H1 (cell line): ENCODE results near the gene MFN1. TPM values are rescaled to one million over a fixed set of nuclear protein-coding genes. Genes with fewer than 3 reads are reported as not detected.

Experiments used
- CTCF ChIA-PET: fragments of 300-600 bp; sonication (Branson Sonifier 250); formaldehyde crosslinking; loops from one replicate; lab custom pipeline; 2021; ENCODE audit not compliant: partially characterized antibody; lab: Charles Lee
- POLR2A ChIA-PET: fragments of 300-600 bp; sonication (Branson Sonifier 250); formaldehyde crosslinking; loops from one replicate; lab custom pipeline; 2021; ENCODE audit warnings: inconsistent platforms; ENCODE audit not compliant: partially characterized antibody; lab: Charles Lee
- DNase-seq, 2 experiments: peaks; one replicate each; pipeline versions ENCODE4 v3.0.0 to v3.0.0-alpha.2; 2010 to 2022; ENCODE audit warnings: low spot score in 2 of 2, low read depth in 1 of 2, mixed read lengths in 1 of 2
- FAIRE-seq: peaks from 2 replicates; lab custom pipeline; 2011; peaks lifted over from hg19 to GRCh38; lab: Jason Lieb, UNC
- H2AFZ ChIP-seq: 2 replicates; pipeline ENCODE4 v1.8.1; 2012; ENCODE audit warnings: low read length, inconsistent platforms
- H2AK5ac ChIP-seq: 2 replicates; pipeline ENCODE4 v1.6.1; 2013; ENCODE audit warnings: low read depth, low read length
- H2BK120ac ChIP-seq: replicated peaks from 2 replicates; pipeline ENCODE3; 2013; ENCODE audit warnings: low read depth, low read length, inconsistent platforms
- H2BK12ac ChIP-seq: 2 replicates; pipeline ENCODE4 v1.6.1; 2013; ENCODE audit warnings: low read depth, low read length
- H2BK15ac ChIP-seq: 2 replicates; pipeline ENCODE4 v1.6.1; 2013; ENCODE audit warnings: low read length
- H2BK20ac ChIP-seq: 2 replicates; pipeline ENCODE4 v1.6.1; 2013; ENCODE audit warnings: low read length
- H2BK5ac ChIP-seq: 2 replicates; pipeline ENCODE4 v1.6.1; 2013; ENCODE audit warnings: low read depth, low read length
- H3K14ac ChIP-seq: 2 replicates; pipeline ENCODE4 v1.6.1; 2013; ENCODE audit warnings: inconsistent platforms; ENCODE audit not compliant: insufficient read length
- H3K18ac ChIP-seq: 2 replicates; pipeline ENCODE4 v1.6.1; 2013; ENCODE audit warnings: low read length; ENCODE audit errors: extremely low read depth
- H3K23ac ChIP-seq: 2 replicates; pipeline ENCODE4 v1.6.1; 2013; ENCODE audit warnings: inconsistent platforms; ENCODE audit not compliant: insufficient read length
- H3K23me2 ChIP-seq: 2 replicates; pipeline ENCODE4 v1.6.1; 2013; ENCODE audit warnings: low read depth, low read length
- H3K27ac ChIP-seq: 2 replicates; pipeline ENCODE4 v1.6.1; 2011; ENCODE audit warnings: low read depth, low read length, inconsistent platforms
- H3K27me3 ChIP-seq, 4 experiments: replicated peaks in 1 of 4; 1 replicate in 1 of 4; 2 replicates in 3 of 4; pipeline versions ENCODE4 v1.6.1 to v1.8.1; 2011 to 2013; ENCODE audit warnings: low read length in 3 of 4, mild to moderate bottlenecking in 3 of 4, inconsistent platforms in 2 of 4, mixed read lengths in 2 of 4, moderate library complexity in 1 of 4; ENCODE audit not compliant: control insufficient read depth in 3 of 4, insufficient read depth in 3 of 4; ENCODE audit errors: extremely low read depth in 1 of 4
- H3K36me3 ChIP-seq, 4 experiments: 2 replicates each; pipeline versions ENCODE4 v1.6.1 to v1.8.1; 2011 to 2013; ENCODE audit warnings: mild to moderate bottlenecking in 4 of 4, low read length in 3 of 4, moderate library complexity in 2 of 4, control low read depth in 1 of 4, inconsistent platforms in 1 of 4; ENCODE audit not compliant: insufficient read depth in 4 of 4, control insufficient read depth in 2 of 4
- H3K4ac ChIP-seq: replicated peaks from 2 replicates; pipeline ENCODE3; 2013; ENCODE audit warnings: low read length, low read depth, mixed read lengths, inconsistent platforms; ENCODE audit not compliant: insufficient read length
- H3K4me1 ChIP-seq, 4 experiments: replicated peaks in 1 of 4; 1 replicate in 1 of 4; 2 replicates in 3 of 4; pipeline versions ENCODE4 v1.6.1 to v1.8.1; 2011 to 2013; ENCODE audit warnings: low read length in 3 of 4, inconsistent platforms in 2 of 4, mixed read lengths in 1 of 4; ENCODE audit not compliant: insufficient read depth in 4 of 4, control insufficient read depth in 3 of 4
- H3K4me2 ChIP-seq, 2 experiments: 2 replicates each; pipeline versions ENCODE4 v1.6.1 to v1.8.1; 2011 to 2013; ENCODE audit warnings: low read depth in 2 of 2, low read length in 2 of 2, control low read depth in 1 of 2, inconsistent platforms in 1 of 2, mild to moderate bottlenecking in 1 of 2; ENCODE audit not compliant: insufficient read depth in 1 of 2
- H3K4me3 ChIP-seq, 4 experiments: fragments of 200-600, 300-600 bp in 1 of 4; sonication (generic), shearing (Covaris generic), sonication (Bioruptor Twin) in 1 of 4; 2 replicates each; pipeline versions ENCODE4 v1.5.1 to v1.8.1; 2011 to 2016; ENCODE audit warnings: low read length in 4 of 4, low read depth in 3 of 4, control low read depth in 2 of 4, inconsistent platforms in 2 of 4, mild to moderate bottlenecking in 2 of 4, mixed read lengths in 1 of 4, moderate library complexity in 1 of 4; ENCODE audit not compliant: insufficient read depth in 2 of 4; ENCODE audit errors: extremely low read depth in 1 of 4
- H3K56ac ChIP-seq: replicated peaks from 2 replicates; pipeline ENCODE3; 2013; ENCODE audit warnings: low read depth, mild to moderate bottlenecking, mixed read lengths, low read length, inconsistent platforms; ENCODE audit not compliant: insufficient read length
- H3K79me1 ChIP-seq: 2 replicates; pipeline ENCODE4 v1.6.1; 2013; ENCODE audit warnings: low read depth, low read length, control low read depth
- H3K79me2 ChIP-seq, 2 experiments: 2 replicates each; pipeline versions ENCODE4 v1.6.1 to v1.8.1; 2012 to 2013; ENCODE audit warnings: low read length in 2 of 2, mild to moderate bottlenecking in 2 of 2, inconsistent platforms in 1 of 2; ENCODE audit not compliant: insufficient read depth in 2 of 2, control insufficient read depth in 1 of 2
- H3K9ac ChIP-seq, 4 experiments: replicated peaks in 1 of 4; 1 replicate in 1 of 4; 2 replicates in 3 of 4; pipeline versions ENCODE4 v1.6.1 to v1.8.1; 2011 to 2013; ENCODE audit warnings: low read depth in 3 of 4, low read length in 3 of 4, control low read depth in 2 of 4, mild to moderate bottlenecking in 2 of 4, moderate library complexity in 2 of 4, inconsistent platforms in 1 of 4; ENCODE audit errors: extremely low read depth in 1 of 4
- H3K9me3 ChIP-seq, 2 experiments: 2 replicates each; pipeline versions ENCODE4 v1.6.1 to v1.8.1; 2012 to 2013; ENCODE audit warnings: mild to moderate bottlenecking in 2 of 2, moderate library complexity in 2 of 2, control low read depth in 1 of 2, inconsistent platforms in 1 of 2, low read depth in 1 of 2, low read length in 1 of 2, mixed read lengths in 1 of 2; ENCODE audit not compliant: insufficient read depth in 2 of 2
- H4K20me1 ChIP-seq, 2 experiments: replicated peaks in 1 of 2; 2 replicates each; pipeline versions ENCODE3 to v1.8.1; 2011 to 2013; ENCODE audit warnings: inconsistent platforms in 2 of 2, low read length in 2 of 2, mild to moderate bottlenecking in 1 of 2; ENCODE audit not compliant: insufficient read depth in 2 of 2, control insufficient read depth in 1 of 2
- H4K5ac ChIP-seq: 2 replicates; pipeline ENCODE4 v1.6.1; 2013; ENCODE audit warnings: low read length, low read depth, mixed read lengths, inconsistent platforms; ENCODE audit not compliant: insufficient read length
- H4K8ac ChIP-seq: 2 replicates; pipeline ENCODE4 v1.8.0; 2013; ENCODE audit warnings: mild to moderate bottlenecking, moderate library complexity, low read length, inconsistent platforms; ENCODE audit not compliant: insufficient read depth; ENCODE audit errors: extremely low read depth
- H4K91ac ChIP-seq: replicated peaks from 2 replicates; pipeline ENCODE3; 2013; ENCODE audit warnings: low read length, mixed read lengths, inconsistent platforms; ENCODE audit not compliant: insufficient read length
- ATF2 ChIP-seq: IDR thresholded peaks from 2 replicates; pipeline ENCODE4 v1.6.1; 2012; ENCODE audit warnings: low read length, inconsistent platforms
- BCL11A ChIP-seq, 2 experiments: IDR thresholded peaks; one replicate each; pipeline ENCODE4 v1.6.1; 2011; ENCODE audit warnings: low read depth in 2 of 2, low read length in 2 of 2, mild to moderate bottlenecking in 2 of 2
- CREB1 ChIP-seq: IDR thresholded peaks from 2 replicates; pipeline ENCODE4 v1.6.1; 2012; ENCODE audit warnings: inconsistent platforms
- E2F6 ChIP-seq: IDR thresholded peaks from 2 replicates; pipeline ENCODE4 v1.6.1; 2012; ENCODE audit warnings: inconsistent platforms
- EGR1 ChIP-seq: IDR thresholded peaks from 2 replicates; pipeline ENCODE4 v1.6.1; 2011; ENCODE audit warnings: low read depth, low read length, borderline replicate concordance
- HDAC6 ChIP-seq: IDR thresholded peaks from one replicate; pipeline ENCODE4 v1.7.1; 2012; ENCODE audit warnings: low read depth, mild to moderate bottlenecking, inconsistent platforms, low read length, moderate library complexity
- PHF8 ChIP-seq: fragments of 200-600 bp; sonication (generic); conservative IDR thresholded peaks from 2 replicates; pipeline ENCODE4 v1.7.1; 2012; ENCODE audit warnings: low read depth, mild to moderate bottlenecking, inconsistent platforms, low read length, moderate library complexity
- POU5F1 ChIP-seq: IDR thresholded peaks from 2 replicates; pipeline ENCODE4 v1.6.1; 2011; ENCODE audit warnings: low read depth, mild to moderate bottlenecking, low read length, moderate library complexity
- SUZ12 ChIP-seq: fragments of 200-600 bp; sonication (generic); IDR thresholded peaks from 2 replicates; pipeline ENCODE4 v1.6.1; 2012; ENCODE audit warnings: mild to moderate bottlenecking, inconsistent platforms, low read length, moderate library complexity, mixed read lengths
- TAF7 ChIP-seq: optimal IDR thresholded peaks from 2 replicates; pipeline ENCODE3; 2011; ENCODE audit warnings: low read depth, mild to moderate bottlenecking, inconsistent platforms, low read length, moderate library complexity, borderline replicate concordance
- YY1 ChIP-seq: IDR thresholded peaks from 2 replicates; pipeline ENCODE4 v1.6.1; 2011; ENCODE audit warnings: low read depth, mild to moderate bottlenecking, low read length
- WGBS, 2 experiments: shearing (Covaris generic) in 1 of 2; methylation state at CpG; one replicate each; pipeline versions ENCODE4 v1.1.6 to v1.1.7; 2013 to 2015; ENCODE audit warnings: low lambda C conversion rate in 2 of 2, mixed read lengths in 2 of 2, inconsistent platforms in 1 of 2, low coverage in 1 of 2, missing lambda C conversion rate in 1 of 2; ENCODE audit not compliant: insufficient replicate concordance in 2 of 2, insufficient coverage in 1 of 2, insufficient read length in 1 of 2; ENCODE audit errors: extremely low coverage in 1 of 2, missing lambda C conversion rate in 1 of 2; 5-methylcytosine and 5-hydroxymethylcytosine counted together
- polyA plus RNA-seq, 7 experiments: library from polyadenylated mRNA; depleted of rRNA in 3 of 7; stranded (reverse) in 5 of 7; unstranded in 2 of 7; fragments of >200 nt in 5 of 7; fragments of 200-250 nt in 2 of 7; gene quantifications; 1 replicate in 5 of 7; 2 replicates in 1 of 7; 4 replicates in 1 of 7; pipeline versions ENCODE4 v1.2.1 to v1.2.3, GENCODE V29; 2011 to 2013; ENCODE audit warnings: missing spikeins in 2 of 7, mixed read lengths in 2 of 7
- total RNA-seq: library from RNA; stranded (reverse); fragmentation: NEBNext Ultra II Directional; extraction: Animal tissue kit (Norgen Biotek cat#: 25700); gene quantifications from 2 replicates; pipeline ENCODE4 v1.2.1, GENCODE V29; 2021

Gene MFN1
- total and polyA plus RNA-seq, 2 of the 8 experiments (the other 6 are each of a cell fraction or from before 2014, with no cell fraction given), result 9.1 to 35.6 TPM

GRCh38 chr3:179416681-179417080 lies 69.2 kb downstream of the MFN1 start:
- H3K14ac ChIP-seq, result no peak overlapping the region
- no peaks in the 10 kb centered on the region for H3K9me3 ChIP-seq
- no peak overlapping the region for H3K4ac ChIP-seq
- H3K27ac ChIP-seq, result no peak overlapping the region
- TF ChIP-seq TAF7, result no peak
- no peak for TF ChIP-seq EGR1
- no peak for TF ChIP-seq YY1
- no peak for TF ChIP-seq BCL11A (IDR thresholded peaks at IDR 0.05; ENCODE audit: low read depth in 2 of 2, low read length in 2 of 2)
- TF ChIP-seq HDAC6, result no peak
- no peak for TF ChIP-seq ATF2
- TF ChIP-seq CREB1, result no peak
- no peak for TF ChIP-seq POU5F1
- no peak for TF ChIP-seq E2F6
- no peak for TF ChIP-seq SUZ12
- no peak for TF ChIP-seq PHF8
- FAIRE-seq, result no peak
- no peak overlapping the region for H3K18ac ChIP-seq
- H3K23me2 ChIP-seq, result no peaks in the 10 kb centered on the region
- no peak overlapping the region for H3K9ac ChIP-seq
- no peaks in the 10 kb centered on the region for H3K79me2 ChIP-seq
- H2BK15ac ChIP-seq, result no peak overlapping the region
- H4K20me1 ChIP-seq, result no peaks in the 10 kb centered on the region
- no peak overlapping the region for H2BK12ac ChIP-seq
- H3K4me1 ChIP-seq, result no peaks in the 10 kb centered on the region
- no peak overlapping the region for H4K5ac ChIP-seq
- H3K23ac ChIP-seq, result no peak overlapping the region
- WGBS, 2 experiments, result 97% methylated on average over 2 of the region's 2 CpGs; no CpG with 5 or more reads in 1 of the 2 experiments
- no peak overlapping the region for H4K8ac ChIP-seq
- DNase-seq, result no peak
- H3K27me3 ChIP-seq, result no peaks in the 10 kb centered on the region
- CTCF ChIA-PET, result interaction anchor here (1.1 kb wide), 1 partner anchor 30 kb away, joined by 3 read pairs; no protein-coding TSS in a partner anchor
- no peak overlapping the region for H2BK120ac ChIP-seq
- no peak overlapping the region for H3K56ac ChIP-seq
- H2BK5ac ChIP-seq, result no peak overlapping the region
- no peak overlapping the region for H2AFZ ChIP-seq
- H3K79me1 ChIP-seq, result no peaks in the 10 kb centered on the region
- H2AK5ac ChIP-seq, result no peak overlapping the region
- H3K36me3 ChIP-seq, result 0 out of 8 replicates have a peak, but pooled peaks cover 0 to 4% (median under 1%) of the 10 kb centered on the region in 4 experiments
- POLR2A ChIA-PET, result interaction anchor here (0.6 kb wide), 1 partner anchor 145 kb away, joined by 3 read pairs; no protein-coding TSS in a partner anchor
- H3K4me2 ChIP-seq, result no peak overlapping the region
- no peak overlapping the region for H4K91ac ChIP-seq
- H3K4me3 ChIP-seq, result no peak overlapping the region
- H2BK20ac ChIP-seq, result no peak overlapping the region
